PC-3 (cell line): ENCODE data around the gene HMOX1. TPM values are rescaled to one million over a fixed set of nuclear protein-coding genes. Genes with fewer than 3 reads are reported as not detected.

Source experiments
- ATAC-seq: fragments of 200-7000 bp; cut with Tn5 transposase; 2 replicates; pipeline ENCODE4 v1.9.1; 2020; ENCODE audit warnings: mild to moderate bottlenecking, moderate library complexity
- BruUV-seq: library from RNA; stranded (reverse); fragments of 400-500 nt; replicated peaks from 2 replicates; lab custom pipeline; 2021; lab: Mats Ljungman, UMichigan
- CTCF ChIA-PET: fragments of 300-600 bp; sonication (Branson Sonifier 250); formaldehyde crosslinking; loops from one replicate; lab custom pipeline; 2022; ENCODE audit warnings: antibody characterized with exemption; lab: Charles Lee
- POLR2A ChIA-PET: fragments of 300-600 bp; sonication (Branson Sonifier 250); formaldehyde crosslinking; loops from one replicate; lab custom pipeline; 2022; ENCODE audit warnings: antibody characterized with exemption; ENCODE audit not compliant: unreplicated experiment; lab: Charles Lee
- DNase-seq: peaks from one replicate; pipeline ENCODE4 v3.0.0-alpha.2; 2015
- H2AFZ ChIP-seq: fragments of 300-600 bp; sonication (generic); 2 replicates; pipeline ENCODE4 v1.6.0; 2016; ENCODE audit warnings: antibody characterized with exemption, low read length
- H3F3A ChIP-seq: fragments of 300-600 bp; sonication (generic); one replicate; pipeline ENCODE4 v1.6.0; 2017; ENCODE audit warnings: antibody characterized with exemption, low read length, control low read depth, mild to moderate bottlenecking; ENCODE audit not compliant: unreplicated experiment
- H3K27ac ChIP-seq: fragments of 300-600 bp; sonication (generic); 2 replicates; pipeline ENCODE4 v1.5.1; 2016; ENCODE audit warnings: mild to moderate bottlenecking, low read length
- H3K27me3 ChIP-seq: fragments of 300-600 bp; sonication (generic); 2 replicates; pipeline ENCODE4 v1.6.1; 2016; ENCODE audit warnings: low read length, mixed read lengths
- H3K36me3 ChIP-seq: fragments of 300-600 bp; sonication (generic); 2 replicates; pipeline ENCODE4 v1.6.1; 2016; ENCODE audit warnings: low read depth, mixed run types, low read length, mixed read lengths
- H3K4me1 ChIP-seq: fragments of 300-600 bp; sonication (generic); 2 replicates; pipeline ENCODE4 v1.5.1; 2016; ENCODE audit warnings: low read length; ENCODE audit not compliant: insufficient read depth
- H3K4me2 ChIP-seq: fragments of 300-600 bp; sonication (generic); 2 replicates; pipeline ENCODE4 v1.6.0; 2016; ENCODE audit warnings: low read length
- H3K4me3 ChIP-seq: fragments of 300-600 bp; sonication (generic); 2 replicates; pipeline ENCODE4 v1.5.1; 2016; ENCODE audit warnings: mild to moderate bottlenecking, low read length, mixed read lengths
- H3K79me2 ChIP-seq: fragments of 300-600 bp; sonication (generic); 2 replicates; pipeline ENCODE4 v1.6.1; 2017; ENCODE audit warnings: low read length, mixed read lengths
- H3K9ac ChIP-seq: fragments of 300-600 bp; sonication (generic); 2 replicates; pipeline ENCODE4 v1.6.0; 2016; ENCODE audit warnings: mild to moderate bottlenecking, low read length
- H3K9me2 ChIP-seq: fragments of 300-600 bp; sonication (generic); replicated peaks from 2 replicates; pipeline ENCODE4 v1.6.1; 2016; ENCODE audit warnings: mixed run types, low read length, mixed read lengths
- H3K9me3 ChIP-seq: fragments of 300-600 bp; sonication (generic); 2 replicates; pipeline ENCODE4 v1.6.1; 2016; ENCODE audit warnings: low read length, mixed read lengths
- H4K20me1 ChIP-seq: fragments of 300-600 bp; sonication (generic); 2 replicates; pipeline ENCODE4 v1.6.1; 2016; ENCODE audit warnings: low read length, mixed read lengths
- CTCF ChIP-seq: fragments of 300-600 bp; sonication (generic); conservative IDR thresholded peaks from 2 replicates; pipeline ENCODE4 v1.5.1; 2017; ENCODE audit warnings: antibody characterized with exemption, low read depth, mild to moderate bottlenecking, low read length
- EZH2 ChIP-seq: fragments of 300-600 bp; sonication (generic); IDR thresholded peaks from one replicate; pipeline ENCODE4 v1.6.1; 2017; ENCODE audit warnings: antibody characterized with exemption, mild to moderate bottlenecking, low read length; ENCODE audit not compliant: unreplicated experiment
- EZH2phosphoT487 ChIP-seq: fragments of 300-600 bp; sonication (generic); IDR thresholded peaks from 2 replicates; pipeline ENCODE4 v1.6.1; 2018; ENCODE audit warnings: mild to moderate bottlenecking, antibody characterized with exemption, low read length, borderline replicate concordance
- intact Hi-C: fragments of 100-400 bp; cut with micrococcal nuclease; formaldehyde crosslinking; loops from 2 replicates; pipeline ENCODE4 v1.9.0; 2023
- total RNA-seq: library from RNA; depleted of rRNA; stranded (reverse); fragments of >200 nt; gene quantifications from 2 replicates; pipeline ENCODE4 v1.2.3, GENCODE V29; 2014

Gene HMOX1
- total RNA-seq, 1 experiment from 2014 or later = 16.5 TPM

- Histone ChIP-seq H3K9me3 (no peaks in the 10 kb centered on the region), H3K4me3 (no peak overlapping the region), H3K9me2 (no peaks in the 10 kb centered on the region), H2AFZ (peak overlapping the region; percentile 41; the same call in 1 of the 2 replicates), H3K79me2 (peaks cover 6% of the 10 kb centered on the region), H3K9ac (peak overlapping the region; percentile 55), H3K4me2 (peak overlapping the region; percentile 50), H3F3A (no peaks in the 10 kb centered on the region), H3K36me3 (no peaks in the 10 kb centered on the region), H4K20me1 (no peaks in the 10 kb centered on the region), H3K27me3 (no peaks in the 10 kb centered on the region), H3K27ac (peak overlapping the region; percentile 66), H3K4me1 (peaks cover 31% of the 10 kb centered on the region)
- intact Hi-C loops = no loop called here
- BruUV-seq = no TSS peak
- peak; percentile 94 for DNase-seq
- ChIA-PET POLR2A (interaction anchor here (0.6 kb wide), 1 partner anchor 1000 kb away, joined by 3 read pairs; no protein-coding TSS in a partner anchor), CTCF (no interaction called here)
- TF ChIP-seq EZH2 (no peak), EZH2phosphoT487 (no peak), CTCF (no peak)
- ATAC-seq = peak; percentile 41
These were observed 4.0 kb upstream of the HMOX1 start for GRCh38 chr22:35376728-35377472.

GRCh38 chr22:35377735-35378134 lies 3.2 kb upstream of the HMOX1 start:
- H3K79me2 ChIP-seq = peaks cover 9% of the 10 kb centered on the region
- BruUV-seq = no TSS peak
- no peak overlapping the region; the same call in 1 of the 2 replicates for H3K4me2 ChIP-seq
- peak overlapping the region; percentile 61; the same call in 1 of the 2 replicates for H3K27ac ChIP-seq
- no peaks in the 10 kb centered on the region for H3K27me3 ChIP-seq
- TF ChIP-seq EZH2 = no peak
- TF ChIP-seq CTCF = no peak
- TF ChIP-seq EZH2phosphoT487 = no peak
- ATAC-seq = no peak
- H3K4me1 ChIP-seq = peaks cover 29% of the 10 kb centered on the region
- DNase-seq = no peak
- no peak overlapping the region for H2AFZ ChIP-seq
- no peak overlapping the region; the same call in 1 of the 2 replicates for H3K9ac ChIP-seq
- H3K4me3 ChIP-seq = no peak overlapping the region
- no peaks in the 10 kb centered on the region for H3F3A ChIP-seq
- intact Hi-C loops = no loop called here
- POLR2A ChIA-PET = no interaction called here
- H3K9me3 ChIP-seq = no peaks in the 10 kb centered on the region
- H4K20me1 ChIP-seq = no peaks in the 10 kb centered on the region
- CTCF ChIA-PET = no interaction called here
- H3K36me3 ChIP-seq = no peaks in the 10 kb centered on the region
- H3K9me2 ChIP-seq = no peaks in the 10 kb centered on the region

- intact Hi-C loops = no loop called here
- Histone ChIP-seq H3K9ac (no peak overlapping the region), H3K27ac (no peak overlapping the region), H3K9me3 (no peaks in the 10 kb centered on the region), H4K20me1 (no peaks in the 10 kb centered on the region), H3K4me3 (no peak overlapping the region), H3K79me2 (peaks cover 9% of the 10 kb centered on the region), H3K36me3 (no peaks in the 10 kb centered on the region), H3K4me2 (no peak overlapping the region), H3K4me1 (peaks cover 29% of the 10 kb centered on the region), H2AFZ (no peak overlapping the region), H3K27me3 (no peaks in the 10 kb centered on the region), H3F3A (no peaks in the 10 kb centered on the region), H3K9me2 (no peaks in the 10 kb centered on the region)
- ChIA-PET POLR2A (no interaction called here), CTCF (no interaction called here)
- no peak for DNase-seq
- BruUV-seq = no TSS peak
- ATAC-seq = no peak
- TF ChIP-seq CTCF (no peak), EZH2phosphoT487 (no peak), EZH2 (no peak)
These were observed 2.3 kb upstream of the HMOX1 start for GRCh38 chr22:35378621-35379020.
